Neural progenitor cell (in vitro differentiated cells): Measurements from ENCODE around the gene PAXIP1. TPM values are rescaled to one million over a fixed set of nuclear protein-coding genes. Genes with fewer than 3 reads are reported as not detected.

Experiments
- DNase-seq: peaks from one replicate; pipeline ENCODE4 v3.0.0-alpha.2; 2016; ENCODE audit warnings: low spot score
- H2AFZ ChIP-seq: fragments of 200-600 bp; sonication (generic); replicated peaks from 2 replicates; pipeline ENCODE4 v1.6.1; 2016; ENCODE audit warnings: antibody characterized with exemption
- H3F3A ChIP-seq: fragments of 200-600 bp; sonication (generic); 2 replicates; pipeline ENCODE4 v1.6.1; 2016; ENCODE audit warnings: antibody characterized with exemption, low read depth
- H3K27ac ChIP-seq: fragments of 200-600 bp; sonication (generic); 2 replicates; pipeline ENCODE4 v1.5.1; 2016; ENCODE audit warnings: mild to moderate bottlenecking
- H3K27me3 ChIP-seq: fragments of 200-600 bp; sonication (generic); 2 replicates; pipeline ENCODE4 v1.6.1; 2016; ENCODE audit warnings: mild to moderate bottlenecking, moderate library complexity
- H3K36me3 ChIP-seq: fragments of 200-600 bp; sonication (generic); 2 replicates; pipeline ENCODE4 v1.5.1; 2016
- H3K4me1 ChIP-seq: fragments of 200-600 bp; sonication (generic); 2 replicates; pipeline ENCODE4 v1.6.1; 2016; ENCODE audit warnings: mixed run types
- H3K4me2 ChIP-seq: fragments of 200-600 bp; sonication (generic); 2 replicates; pipeline ENCODE4 v1.6.1; 2016
- H3K4me3 ChIP-seq: fragments of 200-600 bp; sonication (generic); 2 replicates; pipeline ENCODE4 v1.5.1; 2016
- H3K79me2 ChIP-seq: fragments of 200-600 bp; sonication (generic); 2 replicates; pipeline ENCODE4 v1.6.1; 2016; ENCODE audit warnings: low read depth
- H3K9ac ChIP-seq: fragments of 200-600 bp; sonication (generic); 2 replicates; pipeline ENCODE4 v1.6.1; 2016
- H3K9me3 ChIP-seq: fragments of 200-600 bp; sonication (generic); 2 replicates; pipeline ENCODE4 v1.5.1; 2016; ENCODE audit warnings: low read depth
- H4K20me1 ChIP-seq: fragments of 200-600 bp; sonication (generic); 2 replicates; pipeline ENCODE4 v1.6.1; 2016; ENCODE audit warnings: low read depth
- H3K27ac Mint-ChIP-seq: 3 replicates; pipeline ENCODE4 v1.8.0; 2021; ENCODE audit warnings: mixed read lengths
- H3K27me3 Mint-ChIP-seq: 2 replicates; pipeline ENCODE4 v1.8.0; 2022; ENCODE audit warnings: low read depth, mild to moderate bottlenecking, inconsistent platforms, moderate library complexity, mixed read lengths; ENCODE audit not compliant: insufficient read depth
- H3K36me3 Mint-ChIP-seq: 3 replicates; pipeline ENCODE4 v1.8.0; 2021; ENCODE audit warnings: mixed read lengths
- H3K4me1 Mint-ChIP-seq: 3 replicates; pipeline ENCODE4 v1.8.0; 2021; ENCODE audit warnings: mixed read lengths
- H3K4me3 Mint-ChIP-seq: 3 replicates; pipeline ENCODE4 v1.8.0; 2021; ENCODE audit warnings: mild to moderate bottlenecking, moderate library complexity, mixed read lengths
- H3K9me3 Mint-ChIP-seq: 3 replicates; pipeline ENCODE4 v1.8.0; 2020; ENCODE audit warnings: mixed read lengths
- CTCF ChIP-seq: fragments of 200-600 bp; sonication (generic); IDR thresholded peaks from 2 replicates; pipeline ENCODE4 v1.5.1; 2017; ENCODE audit warnings: antibody characterized with exemption, mild to moderate bottlenecking
- EZH2 ChIP-seq: fragments of 200-600 bp; sonication (generic); IDR thresholded peaks from 2 replicates; pipeline ENCODE4 v1.6.1; 2017; ENCODE audit warnings: antibody characterized with exemption, mild to moderate bottlenecking, moderate library complexity
- EZH2phosphoT487 ChIP-seq: fragments of 200-600 bp; sonication (generic); IDR thresholded peaks from 2 replicates; pipeline ENCODE4 v1.6.1; 2017; ENCODE audit warnings: antibody characterized with exemption
- total RNA-seq: library from RNA; depleted of rRNA; stranded (reverse); fragments of >200 nt; gene quantifications from 2 replicates; pipeline ENCODE4 v1.2.3, GENCODE V29; 2015; ENCODE audit warnings: low replicate concordance

Gene PAXIP1
- total RNA-seq, 1 donor from 2014 or later, result 26.1 TPM

GRCh38 chr7:154960063-154960790 lies 42.7 kb downstream of the PAXIP1 start:
- no peaks in the 10 kb centered on the region for H3K79me2 ChIP-seq
- no peak overlapping the region for H3K4me3 ChIP-seq
- Mint-ChIP-seq H3K4me1 (no peaks in the 10 kb centered on the region), H3K9me3 (no peaks in the 10 kb centered on the region), H3K36me3 (peaks cover 64% of the 10 kb centered on the region), H3K27ac (no peak overlapping the region), H3K4me3 (no peak overlapping the region), H3K27me3 (no peaks in the 10 kb centered on the region)
- no peaks in the 10 kb centered on the region for H4K20me1 ChIP-seq
- H3K9ac ChIP-seq, result no peak overlapping the region
- no peaks in the 10 kb centered on the region for H3K4me1 ChIP-seq
- no peak overlapping the region for H3K27ac ChIP-seq
- no peaks in the 10 kb centered on the region for H3K9me3 ChIP-seq
- no peaks in the 10 kb centered on the region for H3F3A ChIP-seq
- no peak overlapping the region for H3K4me2 ChIP-seq
- H2AFZ ChIP-seq, result no peak overlapping the region
- H3K36me3 ChIP-seq, result peaks cover 23% of the 10 kb centered on the region
- no peaks in the 10 kb centered on the region for H3K27me3 ChIP-seq
- DNase-seq, result no peak
- TF ChIP-seq EZH2phosphoT487 (no peak), EZH2 (no peak), CTCF (no peak)

- H3K27ac ChIP-seq, result no peak overlapping the region
- peaks cover 42% of the 10 kb centered on the region for H3K36me3 ChIP-seq
- Mint-ChIP-seq H3K27me3 (no peaks in the 10 kb centered on the region), H3K9me3 (no peaks in the 10 kb centered on the region), H3K36me3 (peaks cover 45% of the 10 kb centered on the region), H3K4me1 (no peaks in the 10 kb centered on the region), H3K4me3 (no peak overlapping the region), H3K27ac (no peak overlapping the region)
- no peak overlapping the region for H2AFZ ChIP-seq
- no peak overlapping the region for H3K4me2 ChIP-seq
- no peak for TF ChIP-seq CTCF
- TF ChIP-seq EZH2, result no peak
- no peak for TF ChIP-seq EZH2phosphoT487
- H3K27me3 ChIP-seq, result no peaks in the 10 kb centered on the region
- peaks cover 15% of the 10 kb centered on the region for H3F3A ChIP-seq
- no peak overlapping the region for H3K4me3 ChIP-seq
- H3K79me2 ChIP-seq, result no peaks in the 10 kb centered on the region
- H4K20me1 ChIP-seq, result no peaks in the 10 kb centered on the region
- H3K9ac ChIP-seq, result no peak overlapping the region
- no peaks in the 10 kb centered on the region for H3K9me3 ChIP-seq
- no peak for DNase-seq
- H3K4me1 ChIP-seq, result no peaks in the 10 kb centered on the region
Measured at GRCh38 chr7:154956427-154956826, 46.5 kb downstream of the PAXIP1 start.

GRCh38 chr7:154953006-154953684 lies 49.8 kb downstream of the PAXIP1 start:
- no peaks in the 10 kb centered on the region for H3K4me1 ChIP-seq
- H3K9ac ChIP-seq, result no peak overlapping the region
- peaks cover 19% of the 10 kb centered on the region for H3K36me3 ChIP-seq
- TF ChIP-seq EZH2phosphoT487 (no peak), CTCF (peak; percentile 88)
- no peaks in the 10 kb centered on the region for H3K27me3 ChIP-seq
- Mint-ChIP-seq H3K36me3 (peaks cover 40% of the 10 kb centered on the region), H3K4me1 (peaks cover 2% of the 10 kb centered on the region), H3K4me3 (no peak overlapping the region), H3K27me3 (no peaks in the 10 kb centered on the region), H3K9me3 (no peaks in the 10 kb centered on the region), H3K27ac (no peak overlapping the region)
- H3K4me2 ChIP-seq, result no peak overlapping the region
- H2AFZ ChIP-seq, result no peak overlapping the region
- peak; percentile 82 for DNase-seq
- H3K27ac ChIP-seq, result no peak overlapping the region
- H3K4me3 ChIP-seq, result no peak overlapping the region
- peaks cover 15% of the 10 kb centered on the region for H3F3A ChIP-seq
- H4K20me1 ChIP-seq, result no peaks in the 10 kb centered on the region
- no peaks in the 10 kb centered on the region for H3K79me2 ChIP-seq
- no peaks in the 10 kb centered on the region for H3K9me3 ChIP-seq
